K562 (cell line): ENCODE results near the gene COX6B1.

Experiments used
- GABPA ChIP-seq: fragments of 200-800 bp; sonication (Bioruptor generic); conservative IDR thresholded peaks from 2 replicates; pipeline ENCODE4 v1.6.1; 2016; ENCODE audit warnings: low read depth, missing genetic modification characterization, missing compliant biosample characterization
- MXI1 ChIP-seq: IDR thresholded peaks from 2 replicates; pipeline ENCODE4 v1.6.1; 2011; ENCODE audit warnings: low read depth, mild to moderate bottlenecking, improper control_type of control experiment, low read length

- TF ChIP-seq MXI1: no peak
- no peak for TF ChIP-seq GABPA (tag)
Measured at GRCh38 chr19:35675589-35676140, 27.5 kb downstream of the COX6B1 start.
